Duodenal mucosa (tissue), 2 donors: ENCODE measurements around the gene SNAPIN.

Experiments used
- H3K27ac ChIP-seq: one replicate; pipeline ENCODE4 v1.7.0; 2013; ENCODE audit warnings: low read depth, low read length
- H3K27me3 ChIP-seq, 2 donors: one replicate each; pipeline ENCODE4 v1.7.0; 2013; ENCODE audit warnings: low read length in 2 of 2, control low read depth in 1 of 2; ENCODE audit not compliant: insufficient read depth in 2 of 2, control insufficient read depth in 1 of 2
- H3K36me3 ChIP-seq, 2 donors: one replicate each; pipeline ENCODE4 v1.7.0; 2013; ENCODE audit warnings: low read length in 2 of 2, control low read depth in 1 of 2; ENCODE audit not compliant: insufficient read depth in 2 of 2, control insufficient read depth in 1 of 2
- H3K4me1 ChIP-seq, 2 donors: one replicate each; pipeline ENCODE4 v1.7.0; 2013; ENCODE audit warnings: low read length in 2 of 2, control low read depth in 1 of 2; ENCODE audit not compliant: insufficient read depth in 2 of 2, control insufficient read depth in 1 of 2
- H3K4me3 ChIP-seq, 2 donors: one replicate each; pipeline ENCODE4 v1.7.0; 2013; ENCODE audit warnings: low read length in 2 of 2, low read depth in 1 of 2
- H3K9ac ChIP-seq, 2 donors: one replicate each; pipeline ENCODE4 v1.7.0; 2013; ENCODE audit warnings: low read length in 2 of 2, low read depth in 1 of 2
- H3K9me3 ChIP-seq, 2 donors: one replicate each; pipeline ENCODE4 v1.7.0; 2013; ENCODE audit warnings: low read length in 2 of 2, control low read depth in 1 of 2; ENCODE audit not compliant: control insufficient read depth in 1 of 2

Gene SNAPIN

DNA sequence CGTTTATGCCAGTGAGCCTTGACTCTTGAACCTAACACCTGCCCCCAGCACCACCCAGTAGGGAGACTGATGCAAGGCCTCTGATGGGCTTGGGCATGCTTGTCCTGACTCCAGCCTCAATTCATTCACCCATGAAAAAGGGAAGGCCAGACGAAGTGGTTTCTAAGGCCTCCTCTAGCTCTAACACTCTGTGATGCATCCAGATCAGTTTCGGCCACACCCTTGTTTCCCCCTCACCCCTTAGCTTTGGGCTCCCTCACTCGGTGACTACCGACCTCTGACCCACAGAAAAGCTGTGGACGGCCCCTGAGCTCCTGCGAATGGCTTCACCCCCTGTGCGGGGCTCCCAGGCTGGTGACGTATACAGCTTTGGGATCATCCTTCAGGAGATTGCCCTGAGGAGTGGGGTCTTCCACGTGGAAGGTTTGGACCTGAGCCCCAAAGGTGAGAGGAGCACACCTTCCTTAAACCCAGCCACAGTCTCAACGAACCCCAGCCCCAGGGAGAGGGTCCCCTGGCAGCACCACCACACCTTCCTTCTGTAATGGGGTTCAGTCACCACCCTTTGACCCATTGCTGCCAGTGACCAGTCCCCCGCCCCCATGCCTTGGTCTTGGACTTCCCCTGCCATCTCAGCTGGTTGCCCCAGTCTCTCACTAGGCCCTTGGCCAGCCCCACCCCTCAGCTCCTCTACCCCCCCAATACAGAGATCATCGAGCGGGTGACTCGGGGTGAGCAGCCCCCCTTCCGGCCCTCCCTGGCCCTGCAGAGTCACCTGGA is 29.0 kb downstream of the SNAPIN start:
- Histone ChIP-seq H3K9me3 (no peaks in the 10 kb centered on the region), H3K9ac (no peak overlapping the region), H3K36me3 (no peaks in the 10 kb centered on the region), H3K4me1 (no peaks in the 10 kb centered on the region), H3K27ac (no peak overlapping the region), H3K27me3 (peaks cover 3 to 6% of the 10 kb centered on the region in 2 donors), H3K4me3 (no peak overlapping the region)

DNA sequence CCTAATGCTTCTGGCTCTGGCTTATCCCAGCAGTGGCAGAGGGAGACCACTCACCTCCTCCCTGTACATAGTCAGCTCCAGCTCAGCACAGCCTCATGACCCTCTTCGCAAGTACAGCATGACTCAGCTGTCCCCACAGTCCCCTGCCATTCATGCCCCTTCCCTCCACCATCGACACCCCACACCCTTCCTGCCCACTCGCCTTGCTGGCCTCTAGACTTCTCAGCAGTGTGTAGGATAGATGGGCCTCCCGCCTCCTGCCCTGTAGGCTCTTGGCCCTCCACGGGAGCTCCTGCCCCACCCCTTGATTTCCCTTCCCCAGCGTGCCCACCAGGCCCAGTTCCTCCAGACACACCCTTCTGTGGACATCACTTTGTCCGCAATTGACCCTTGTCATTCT is 29.8 kb downstream of the SNAPIN start:
- Histone ChIP-seq H3K4me1 (no peaks in the 10 kb centered on the region), H3K9me3 (no peaks in the 10 kb centered on the region), H3K4me3 (no peak overlapping the region), H3K27ac (no peak overlapping the region), H3K9ac (no peak overlapping the region), H3K36me3 (no peaks in the 10 kb centered on the region), H3K27me3 (peaks cover 3 to 6% of the 10 kb centered on the region in 2 donors)

DNA sequence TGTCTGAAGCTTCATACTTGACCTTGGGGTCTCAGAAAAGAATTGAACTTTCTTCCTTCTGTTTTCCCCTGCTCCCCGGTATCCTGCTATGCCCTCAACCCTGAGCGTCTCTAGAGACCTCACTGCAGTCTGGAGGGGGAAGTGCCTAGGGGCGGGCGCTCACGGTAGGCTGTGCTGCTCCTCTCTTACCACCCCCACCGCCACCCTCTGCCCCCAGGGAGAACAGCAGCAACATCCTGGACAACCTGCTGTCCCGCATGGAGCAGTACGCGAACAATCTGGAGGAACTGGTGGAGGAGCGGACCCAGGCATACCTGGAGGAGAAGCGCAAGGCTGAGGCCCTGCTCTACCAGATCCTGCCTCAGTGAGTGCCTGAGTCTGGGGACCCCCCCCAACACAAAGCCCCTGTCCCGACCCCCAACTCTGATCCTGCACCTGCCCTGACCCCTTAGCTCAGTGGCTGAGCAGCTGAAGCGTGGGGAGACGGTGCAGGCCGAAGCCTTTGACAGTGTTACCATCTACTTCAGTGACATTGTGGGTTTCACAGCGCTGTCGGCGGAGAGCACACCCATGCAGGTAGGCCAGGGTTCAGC is 30.3 kb downstream of the SNAPIN start:
- no peaks in the 10 kb centered on the region for H3K36me3 ChIP-seq
- no peak overlapping the region for H3K27ac ChIP-seq
- H3K27me3 ChIP-seq = peaks cover 3 to 6% of the 10 kb centered on the region in 2 donors
- no peak overlapping the region for H3K4me3 ChIP-seq
- no peak overlapping the region for H3K9ac ChIP-seq
- H3K9me3 ChIP-seq = no peaks in the 10 kb centered on the region
- H3K4me1 ChIP-seq = no peaks in the 10 kb centered on the region

DNA sequence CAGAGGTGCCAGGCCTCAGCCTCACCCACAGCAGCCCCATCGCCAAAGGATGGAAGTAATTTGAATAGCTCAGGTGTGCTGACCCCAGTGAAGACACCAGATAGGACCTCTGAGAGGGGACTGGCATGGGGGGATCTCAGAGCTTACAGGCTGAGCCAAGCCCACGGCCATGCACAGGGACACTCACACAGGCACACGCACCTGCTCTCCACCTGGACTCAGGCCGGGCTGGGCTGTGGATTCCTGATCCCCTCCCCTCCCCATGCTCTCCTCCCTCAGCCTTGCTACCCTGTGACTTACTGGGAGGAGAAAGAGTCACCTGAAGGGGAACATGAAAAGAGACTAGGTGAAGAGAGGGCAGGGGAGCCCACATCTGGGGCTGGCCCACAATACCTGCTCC is 35.0 kb downstream of the SNAPIN start:
- no peak overlapping the region for H3K9ac ChIP-seq
- H3K27ac ChIP-seq = no peak overlapping the region
- H3K27me3 ChIP-seq = no peaks in the 10 kb centered on the region
- H3K4me3 ChIP-seq = no peak overlapping the region
- H3K4me1 ChIP-seq = no peaks in the 10 kb centered on the region
- H3K36me3 ChIP-seq = no peaks in the 10 kb centered on the region
- H3K9me3 ChIP-seq = no peaks in the 10 kb centered on the region

DNA sequence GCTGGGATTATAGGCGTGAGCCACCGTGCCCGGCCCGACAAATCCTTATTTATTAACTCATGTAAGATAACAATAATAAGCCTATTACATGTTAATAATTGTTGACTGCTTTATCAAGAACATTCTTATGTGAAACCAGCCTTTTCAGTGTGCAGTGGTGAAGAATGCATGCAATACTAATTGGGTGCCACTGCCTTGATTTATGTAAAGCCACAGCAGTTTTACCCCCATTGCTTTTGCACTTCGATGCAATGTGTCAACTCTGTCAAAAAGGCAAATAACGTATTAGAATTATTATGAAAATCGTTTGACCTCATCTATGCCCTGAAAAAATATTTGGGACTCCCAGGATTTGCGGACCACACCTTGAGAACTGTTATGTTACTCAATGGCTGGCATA is 38.2 kb downstream of the SNAPIN start:
- Histone ChIP-seq H3K27ac (no peak overlapping the region), H3K27me3 (no peaks in the 10 kb centered on the region)

DNA sequence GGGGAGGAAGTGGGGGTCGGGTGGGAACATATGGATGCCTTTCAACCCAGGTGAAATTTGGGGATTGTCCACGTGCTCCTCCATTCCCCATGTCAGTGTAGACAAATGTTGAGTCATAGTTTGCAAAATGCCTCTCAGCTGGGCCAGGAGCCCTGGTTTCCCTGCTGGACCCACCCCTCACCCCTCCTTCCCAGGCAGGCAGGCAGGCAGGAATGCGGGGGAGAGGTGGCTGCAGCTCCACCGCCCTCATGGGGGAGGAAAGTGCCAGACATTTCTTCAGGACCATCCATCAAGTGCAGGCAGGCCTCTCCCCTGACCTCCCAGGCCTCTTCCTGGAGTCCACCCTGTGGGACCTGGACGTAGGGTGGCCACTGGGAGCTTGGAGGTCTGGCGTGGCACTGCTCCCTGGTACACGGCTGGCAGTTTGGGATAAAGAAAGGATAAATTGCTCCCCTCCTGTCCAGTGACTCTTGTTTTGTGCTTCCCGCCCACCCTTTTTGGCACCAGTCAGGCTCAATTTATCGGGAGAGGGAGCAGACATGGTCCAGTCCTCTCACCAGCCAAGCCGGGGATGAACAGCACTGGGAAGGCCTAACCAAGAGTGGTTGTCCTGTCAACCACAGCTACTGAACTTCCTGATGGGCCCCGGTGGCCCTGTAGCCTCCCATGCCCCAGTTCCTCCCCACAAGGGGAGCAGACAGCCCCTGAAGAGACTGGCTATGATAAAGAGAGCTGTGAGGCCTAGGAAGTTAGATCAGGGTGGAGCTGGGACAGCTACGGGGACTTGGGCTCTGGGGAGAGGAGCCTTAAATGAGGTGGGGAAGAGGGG is 38.9 kb downstream of the SNAPIN start:
- no peaks in the 10 kb centered on the region for H3K9me3 ChIP-seq
- H3K27me3 ChIP-seq = no peaks in the 10 kb centered on the region
- no peak overlapping the region for H3K4me3 ChIP-seq
- no peaks in the 10 kb centered on the region for H3K36me3 ChIP-seq
- no peak overlapping the region for H3K9ac ChIP-seq
- H3K4me1 ChIP-seq = no peaks in the 10 kb centered on the region
- H3K27ac ChIP-seq = peak overlapping the region; percentile 61

More for the DNA sequence above, 38.2 kb downstream of the SNAPIN start:
- Histone ChIP-seq H3K4me1 (no peaks in the 10 kb centered on the region), H3K9me3 (no peaks in the 10 kb centered on the region), H3K36me3 (no peaks in the 10 kb centered on the region), H3K9ac (no peak overlapping the region), H3K4me3 (no peak overlapping the region)

DNA sequence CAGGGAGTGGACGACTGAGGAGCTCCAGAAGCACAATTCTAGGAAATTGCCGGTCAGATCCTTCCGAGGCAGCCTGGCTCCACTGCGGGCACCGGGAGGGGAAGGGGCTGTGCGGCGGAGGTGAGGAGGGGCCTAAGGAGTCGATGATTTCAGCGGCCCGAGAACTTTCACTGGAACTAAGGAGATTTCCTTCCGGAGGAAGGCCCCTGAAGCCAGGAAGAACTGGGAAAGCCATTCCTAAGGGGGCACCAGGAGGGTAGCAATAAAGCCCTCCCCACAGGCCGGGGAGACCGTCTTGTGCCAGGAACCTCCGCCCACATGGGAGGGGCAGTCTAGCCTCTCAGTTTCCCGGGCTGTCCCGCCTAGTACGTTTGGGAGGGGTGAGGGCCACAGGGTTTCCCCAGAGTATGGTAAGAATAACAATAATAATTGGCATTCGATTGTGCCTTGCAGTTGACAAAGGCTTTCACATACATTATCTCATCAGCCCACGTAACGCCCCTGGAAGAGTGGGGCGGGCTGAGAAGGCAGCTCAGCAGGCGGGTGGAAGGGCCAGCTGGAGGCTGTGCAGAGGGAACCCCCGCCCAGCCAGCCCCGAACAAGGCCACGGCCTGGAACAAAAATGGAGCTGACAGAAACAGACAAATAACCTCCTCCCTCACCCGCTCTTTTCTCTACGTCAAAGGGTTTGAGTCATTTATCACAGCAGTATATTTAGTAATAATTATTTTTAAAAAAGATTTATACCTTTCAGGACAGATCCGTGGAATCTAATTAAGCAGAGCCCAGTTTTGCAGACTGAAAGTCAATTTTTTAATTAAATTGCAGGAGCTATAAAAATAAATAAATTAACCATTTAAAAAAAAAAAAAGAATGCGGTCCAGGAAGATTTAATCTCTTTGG is 39.8 kb downstream of the SNAPIN start:
- peak overlapping the region in 1 of 2 donors; percentile 16 for H3K4me3 ChIP-seq
- H3K36me3 ChIP-seq = no peaks in the 10 kb centered on the region
- H3K27me3 ChIP-seq = no peaks in the 10 kb centered on the region
- no peaks in the 10 kb centered on the region for H3K4me1 ChIP-seq
- peak overlapping the region; percentile 61 for H3K27ac ChIP-seq
- no peak overlapping the region for H3K9ac ChIP-seq
- H3K9me3 ChIP-seq = no peaks in the 10 kb centered on the region

DNA sequence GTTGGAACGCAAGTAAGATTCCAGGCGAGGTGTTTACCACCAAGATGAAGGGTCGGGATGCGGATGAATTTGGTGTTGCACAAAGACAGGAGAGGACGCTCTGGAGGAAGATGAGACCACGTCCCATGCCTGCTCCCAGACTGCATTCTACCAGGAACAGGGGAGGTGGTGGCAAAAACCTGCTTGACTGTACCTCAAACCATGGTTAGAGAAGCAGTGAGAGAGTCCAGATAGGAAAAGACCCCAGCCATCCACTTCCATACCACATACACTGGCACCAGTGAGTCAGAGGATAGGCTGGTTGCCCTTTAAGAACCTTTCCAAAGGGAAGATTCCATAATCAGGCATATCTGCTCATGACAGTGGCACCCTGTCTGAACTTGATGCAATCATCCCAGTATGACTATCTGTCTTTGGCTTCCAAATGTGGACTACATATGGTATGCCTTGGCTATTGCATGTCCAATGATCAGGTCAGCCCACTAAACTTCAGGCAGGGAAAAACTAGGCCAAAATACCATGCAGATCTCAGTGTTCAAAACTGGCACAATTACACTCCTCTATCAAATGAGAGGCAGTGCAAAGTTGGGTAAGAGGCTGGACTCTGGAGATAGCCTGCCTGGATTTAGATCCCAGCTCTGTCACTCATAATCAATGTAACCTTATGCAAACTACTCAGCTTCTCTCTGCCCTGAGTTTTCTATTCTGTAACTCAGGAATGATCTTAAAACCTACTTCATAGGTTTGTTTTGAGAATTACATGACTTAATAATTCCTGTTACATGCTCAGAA is 40.6 kb downstream of the SNAPIN start:
- Histone ChIP-seq H3K27me3 (no peaks in the 10 kb centered on the region), H3K9ac (no peak overlapping the region)

DNA sequence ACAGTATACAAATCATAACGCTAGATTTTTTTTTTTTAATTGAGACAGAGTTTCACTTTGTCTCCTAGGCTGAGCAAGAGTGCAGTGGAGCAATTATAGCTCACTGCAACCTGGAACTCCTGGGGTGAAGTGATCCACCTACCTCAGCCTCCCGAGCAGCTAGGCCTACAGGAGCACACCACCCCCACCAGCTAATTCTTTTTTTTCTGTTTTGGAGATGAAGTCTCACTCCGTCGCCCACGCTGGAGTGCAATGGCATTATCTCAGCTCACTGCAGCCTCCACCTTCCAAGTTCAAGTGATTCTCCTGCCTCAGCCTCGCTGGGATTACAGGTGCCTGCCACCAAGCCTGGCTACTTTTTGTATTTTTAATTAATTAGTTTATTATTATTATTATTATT is 41.3 kb downstream of the SNAPIN start:
- Histone ChIP-seq H3K27me3 (no peaks in the 10 kb centered on the region), H3K4me1 (no peaks in the 10 kb centered on the region), H3K4me3 (no peak overlapping the region), H3K27ac (no peak overlapping the region), H3K9me3 (no peaks in the 10 kb centered on the region), H3K9ac (no peak overlapping the region), H3K36me3 (no peaks in the 10 kb centered on the region)

More for the DNA sequence above, 40.6 kb downstream of the SNAPIN start:
- Histone ChIP-seq H3K36me3 (no peaks in the 10 kb centered on the region), H3K4me3 (no peak overlapping the region), H3K4me1 (no peaks in the 10 kb centered on the region), H3K9me3 (no peaks in the 10 kb centered on the region), H3K27ac (no peak overlapping the region)
